HCT116 (cell line): ENCODE results near the gene SPRYD4. TPM values are rescaled to one million over a fixed set of nuclear protein-coding genes. Genes with fewer than 3 reads are reported as not detected.

ENCODE experiments used
- ATAC-seq: fragments of 200-7000 bp; cut with Tn5 transposase; 2 replicates; pipeline ENCODE4 v1.9.1; 2020; ENCODE audit warnings: mild to moderate bottlenecking, moderate library complexity
- BruUV-seq: library from RNA; stranded (reverse); fragments of 400-500 nt; replicated peaks from 2 replicates; lab custom pipeline; 2021; lab: Mats Ljungman, UMichigan
- CTCF ChIA-PET: fragments of 300-600 bp; sonication (Branson Sonifier 250); formaldehyde crosslinking; loops from one replicate; lab custom pipeline; 2021; ENCODE audit warnings: antibody characterized with exemption; lab: Charles Lee
- POLR2A ChIA-PET: fragments of 300-600, 350-600 bp; sonication (Branson Sonifier 250); formaldehyde crosslinking; loops from one replicate; lab custom pipeline; 2021; ENCODE audit warnings: antibody characterized with exemption; lab: Charles Lee
- RAD21 ChIA-PET, 2 experiments: fragments of 300-600 bp; sonication (Branson Sonifier 250); formaldehyde crosslinking; loops; one replicate each; lab custom pipeline; 2023; ENCODE audit warnings: low total read pairs in 2 of 2; ENCODE audit not compliant: uncharacterized antibody in 2 of 2, unreplicated experiment in 2 of 2, low non-redundant PET in 1 of 2; lab: Charles Lee
- DNase-seq: peaks from one replicate; pipeline ENCODE4 v3.0.0-alpha.2; 2010; ENCODE audit warnings: low read depth, low spot score
- H2AFZ ChIP-seq: fragments of 200-600 bp; shearing (Covaris generic), sonication (generic); 2 replicates; pipeline ENCODE4 v1.6.1; 2017; ENCODE audit warnings: low read depth, mixed run types, mixed read lengths, antibody characterized with exemption, low read length; ENCODE audit not compliant: poor library complexity, severe bottlenecking
- H3K27ac ChIP-seq: 2 replicates; pipeline ENCODE4 v1.5.1; 2012; ENCODE audit warnings: low read depth, low read length
- H3K27me3 ChIP-seq: fragments of 200-600 bp; sonication (generic); 2 replicates; pipeline ENCODE4 v1.6.1; 2016; ENCODE audit warnings: mixed run types, low read length, mixed read lengths; ENCODE audit not compliant: insufficient read depth
- H3K36me3 ChIP-seq, 2 experiments: fragments of 200-500 bp in 1 of 2; fragments of 200-600 bp in 1 of 2; sonication (Bioruptor generic) in 1 of 2; sonication (generic) in 1 of 2; 2 replicates each; pipeline versions ENCODE4 v1.5.1 to v1.6.1; 2014 to 2016; ENCODE audit warnings: low read length in 2 of 2, inconsistent platforms in 1 of 2, mixed read lengths in 1 of 2, mixed run types in 1 of 2; ENCODE audit not compliant: insufficient read depth in 2 of 2, control insufficient read depth in 1 of 2
- H3K4me1 ChIP-seq, 2 experiments: fragments of 200-600 bp in 1 of 2; sonication (generic) in 1 of 2; 2 replicates each; pipeline versions ENCODE4 v1.5.1 to v1.6.1; 2012 to 2017; ENCODE audit warnings: low read length in 2 of 2, inconsistent platforms in 1 of 2, mild to moderate bottlenecking in 1 of 2, mixed read lengths in 1 of 2, mixed run types in 1 of 2, moderate library complexity in 1 of 2; ENCODE audit not compliant: insufficient read depth in 2 of 2, control insufficient read depth in 1 of 2
- H3K4me2 ChIP-seq: fragments of 200-600 bp; sonication (generic); 2 replicates; pipeline ENCODE4 v1.6.1; 2017; ENCODE audit warnings: mixed run types, low read length, mixed read lengths
- H3K4me3 ChIP-seq, 2 experiments: fragments of 200-600 bp in 1 of 2; sonication (generic) in 1 of 2; replicated peaks in 1 of 2; 2 replicates each; pipeline ENCODE4 v1.5.1; 2011 to 2016; ENCODE audit warnings: low read length in 2 of 2, control low read depth in 1 of 2, low read depth in 1 of 2, mild to moderate bottlenecking in 1 of 2, mixed read lengths in 1 of 2, mixed run types in 1 of 2
- H3K79me2 ChIP-seq: fragments of 200-600 bp; sonication (generic); 2 replicates; pipeline ENCODE4 v1.6.1; 2017; ENCODE audit warnings: mild to moderate bottlenecking, mixed run types, low read length, moderate library complexity, mixed read lengths; ENCODE audit not compliant: insufficient read depth
- H3K9ac ChIP-seq: fragments of 200-600 bp; sonication (generic); 2 replicates; pipeline ENCODE4 v1.6.1; 2016; ENCODE audit warnings: low read length, mixed read lengths
- H3K9me2 ChIP-seq: fragments of 200-600 bp; sonication (generic), shearing (Covaris generic); 2 replicates; pipeline ENCODE4 v1.6.1; 2017; ENCODE audit warnings: mixed run types, mild to moderate bottlenecking, moderate library complexity; ENCODE audit not compliant: insufficient read depth
- H3K9me3 ChIP-seq, 2 experiments: fragments of 200-500 bp in 1 of 2; fragments of 200-600 bp in 1 of 2; sonication (Bioruptor generic) in 1 of 2; sonication (generic) in 1 of 2; 2 replicates each; pipeline ENCODE4 v1.6.1; 2014 to 2017; ENCODE audit warnings: low read length in 2 of 2, mixed read lengths in 2 of 2, inconsistent platforms in 1 of 2, low read depth in 1 of 2, mild to moderate bottlenecking in 1 of 2, mixed run types in 1 of 2, moderate library complexity in 1 of 2; ENCODE audit not compliant: control insufficient read depth in 1 of 2, insufficient read depth in 1 of 2
- H4K20me1 ChIP-seq: fragments of 200-600 bp; sonication (generic), shearing (Covaris generic); 2 replicates; pipeline ENCODE4 v1.6.1; 2017; ENCODE audit warnings: mixed run types, mild to moderate bottlenecking, moderate library complexity; ENCODE audit not compliant: insufficient read depth
- ATF3 ChIP-seq: IDR thresholded peaks from 2 replicates; pipeline ENCODE4 v1.6.1; 2012
- CBX3 ChIP-seq: IDR thresholded peaks from 2 replicates; pipeline ENCODE4 v1.6.1; 2012; ENCODE audit warnings: low read depth
- CEBPB ChIP-seq: IDR thresholded peaks from 2 replicates; pipeline ENCODE4 v1.6.1; 2012; ENCODE audit warnings: low read depth
- CTCF ChIP-seq, 3 experiments: fragments of 200-600 bp in 1 of 3; sonication (generic) in 1 of 3; IDR thresholded peaks in 2 of 3; conservative IDR thresholded peaks in 1 of 3; 2 replicates each; pipeline ENCODE4 v1.5.1; 2012 to 2017; ENCODE audit warnings: low read depth in 2 of 3, low read length in 2 of 3, antibody characterized with exemption in 1 of 3, borderline replicate concordance in 1 of 3, control low read depth in 1 of 3, mild to moderate bottlenecking in 1 of 3, mixed read lengths in 1 of 3, mixed run types in 1 of 3, moderate library complexity in 1 of 3; ENCODE audit not compliant: insufficient read depth in 1 of 3
- EGR1 ChIP-seq: IDR thresholded peaks from 2 replicates; pipeline ENCODE4 v1.6.1; 2012; ENCODE audit warnings: low read depth
- ELF1 ChIP-seq: IDR thresholded peaks from 2 replicates; pipeline ENCODE4 v1.6.1; 2012; ENCODE audit warnings: low read depth, borderline replicate concordance
- EZH2 ChIP-seq: fragments of 200-600 bp; sonication (generic); IDR thresholded peaks from 2 replicates; pipeline ENCODE4 v1.6.1; 2017; ENCODE audit warnings: antibody characterized with exemption, mixed run types
- EZH2phosphoT487 ChIP-seq: fragments of 200-600 bp; IDR thresholded peaks from 2 replicates; pipeline ENCODE4 v1.6.1; 2018; ENCODE audit warnings: antibody characterized with exemption, borderline replicate concordance
- FOSL1 ChIP-seq: IDR thresholded peaks from 2 replicates; pipeline ENCODE4 v1.6.1; 2012; ENCODE audit warnings: low read depth
- JUND ChIP-seq: IDR thresholded peaks from 2 replicates; pipeline ENCODE4 v1.6.1; 2012
- MAX ChIP-seq: IDR thresholded peaks from 2 replicates; pipeline ENCODE4 v1.6.1; 2012
- POLR2A ChIP-seq: IDR thresholded peaks from 2 replicates; pipeline ENCODE4 v1.7.0; 2011; ENCODE audit warnings: borderline replicate concordance; ENCODE audit not compliant: insufficient read depth, insufficient read length; ENCODE audit errors: extremely low read depth
- POLR2AphosphoS5 ChIP-seq: IDR thresholded peaks from 2 replicates; pipeline ENCODE4 v1.6.1; 2011; ENCODE audit warnings: mild to moderate bottlenecking, low read depth, low read length, moderate library complexity
- RAD21 ChIP-seq: IDR thresholded peaks from 2 replicates; pipeline ENCODE4 v1.6.1; 2012; ENCODE audit warnings: low read depth, mild to moderate bottlenecking
- REST ChIP-seq: IDR thresholded peaks from 2 replicates; pipeline ENCODE4 v1.6.1; 2012; ENCODE audit warnings: low read depth
- SIN3A ChIP-seq: IDR thresholded peaks from 2 replicates; pipeline ENCODE4 v1.6.1; 2012; ENCODE audit warnings: low read depth
- SP1 ChIP-seq: IDR thresholded peaks from 2 replicates; pipeline ENCODE4 v1.6.1; 2012; ENCODE audit warnings: low read depth
- TCF7L2 ChIP-seq: IDR thresholded peaks from 2 replicates; pipeline ENCODE4 v1.7.0; 2011; ENCODE audit warnings: borderline replicate concordance, inconsistent platforms; ENCODE audit not compliant: insufficient read depth, insufficient read length; ENCODE audit errors: extremely low read depth
- YY1 ChIP-seq: IDR thresholded peaks from 2 replicates; pipeline ENCODE4 v1.6.1; 2011; ENCODE audit warnings: low read length, low read depth, moderate library complexity, mild to moderate bottlenecking; ENCODE audit not compliant: insufficient replicate concordance; ENCODE audit errors: extremely low read depth
- ZFX ChIP-seq: fragments of 450-650 bp; IDR thresholded peaks from 2 replicates; pipeline ENCODE4 v1.6.1; 2017
- ZNF274 ChIP-seq: fragments of 200-500 bp; sonication (Bioruptor generic); IDR thresholded peaks from 2 replicates; pipeline ENCODE4 v1.6.1; 2014; ENCODE audit warnings: mild to moderate bottlenecking, low read depth, low read length, inconsistent platforms
- intact Hi-C: fragments of 100-400 bp; cut with micrococcal nuclease; formaldehyde crosslinking; loops from 2 replicates; pipeline ENCODE4 v1.10.0; 2022
- total RNA-seq: library from RNA; stranded (reverse); gene quantifications from one replicate; pipeline ENCODE4 v1.2.1, GENCODE V29; 2021; ENCODE audit not compliant: unreplicated experiment

The SPRYD4 gene
- total RNA-seq, 1 experiment from 2014 or later = 2.5 TPM

GRCh38 chr12:56450241-56450640, 18.1 kb upstream of the SPRYD4 start (continued):
- TF ChIP-seq SIN3A (no peak), REST (no peak), JUND (no peak), POLR2A (no peak), ELF1 (no peak)
- TF ChIP-seq, all 23 proteins: peak for 0

- POLR2A ChIA-PET = no interaction called here
- no peak overlapping the region for H3K27ac ChIP-seq
- BruUV-seq = no TSS peak
Observed at GRCh38 chr12:56451147-56451546, 17.2 kb upstream of the SPRYD4 start.

More at GRCh38 chr12:56451147-56451546, 17.2 kb upstream of the SPRYD4 start:
- H3K79me2 ChIP-seq = peaks cover 18% of the 10 kb centered on the region
- ChIA-PET RAD21 (no interaction called here), CTCF (interaction anchor here (0.9 kb wide), 1 partner anchor 13 kb away, joined by 4 read pairs; no protein-coding TSS in a partner anchor)
- H3K9me2 ChIP-seq = no peaks in the 10 kb centered on the region
- no peak overlapping the region for H3K9ac ChIP-seq
- ATAC-seq (no peak), DNase-seq (no peak)
- no peaks in the 10 kb centered on the region for H4K20me1 ChIP-seq
- TF ChIP-seq ZFX (no peak), RAD21 (no peak), SP1 (no peak), ATF3 (no peak), MAX (no peak), FOSL1 (no peak), CTCF (IDR thresholded peaks at IDR 0.05 in 2 of 3, conservative IDR thresholded peaks at IDR 0.05 in 1 of 3; ENCODE audit: borderline replicate concordance in 1 of 3, insufficient read depth in 1 of 3, low read depth in 2 of 3, low read length in 2 of 3) (no peak), EZH2 (no peak), CBX3 (no peak), POLR2A (no peak), TCF7L2 (no peak), EZH2phosphoT487 (no peak), CEBPB (no peak), JUND (no peak), YY1 (no peak), EGR1 (no peak), POLR2AphosphoS5 (no peak), SIN3A (no peak), ZNF274 (no peak)
- no peak overlapping the region for H3K4me2 ChIP-seq
- no peak overlapping the region for H2AFZ ChIP-seq
- H3K27me3 ChIP-seq = no peaks in the 10 kb centered on the region
- H3K4me3 ChIP-seq = no peak overlapping the region
- H3K36me3 ChIP-seq = no peaks in the 10 kb centered on the region
- intact Hi-C loops = no loop called here
- H3K9me3 ChIP-seq = no peaks in the 10 kb centered on the region
- H3K4me1 ChIP-seq = peaks cover 5 to 21% of the 10 kb centered on the region in 2 experiments; a peak in 3 of 4 replicates
